Heart right ventricle (tissue), 16 donors: Measurements from ENCODE around the gene ITSN1. TPM values are rescaled to one million over a fixed set of nuclear protein-coding genes. Genes with fewer than 3 reads are reported as not detected.

Source experiments
- ATAC-seq, 8 donors: fragments of 200-7000 bp; cut with Tn5 transposase; one replicate each; pipeline ENCODE4 v1.9.1; 2020; ENCODE audit warnings: mild to moderate bottlenecking in 8 of 8, moderate library complexity in 8 of 8, moderate number of reproducible peaks in 1 of 8
- DNase-seq, 2 donors: peaks; one replicate each; pipeline ENCODE4 v3.0.0-alpha.2; 2020
- H3K27ac ChIP-seq, 10 donors: fragments of 200-600 bp; sonication (generic) in 2 of 10; one replicate each; pipeline versions ENCODE4 v1.5.0 to v1.8.0; 2020 to 2022; ENCODE audit warnings: mild to moderate bottlenecking in 3 of 10
- H3K27me3 ChIP-seq, 7 donors: fragments of 200-600 bp; one replicate each; pipeline ENCODE4 v1.8.0; 2021 to 2022; ENCODE audit warnings: mild to moderate bottlenecking in 2 of 7
- H3K36me3 ChIP-seq, 9 donors: fragments of 200-600 bp; sonication (generic) in 1 of 9; one replicate each; pipeline versions ENCODE4 v1.5.0 to v1.8.0; 2020 to 2022; ENCODE audit warnings: mild to moderate bottlenecking in 2 of 9
- H3K4me1 ChIP-seq, 9 donors: fragments of 200-600 bp; sonication (generic) in 1 of 9; one replicate each; pipeline versions ENCODE4 v1.5.0 to v1.8.0; 2020 to 2022; ENCODE audit warnings: mild to moderate bottlenecking in 4 of 9
- H3K4me3 ChIP-seq, 10 donors: fragments of 200-600 bp; sonication (generic) in 2 of 10; one replicate each; pipeline versions ENCODE4 v1.5.0 to v1.8.0; 2020 to 2022; ENCODE audit warnings: mild to moderate bottlenecking in 7 of 10, moderate library complexity in 2 of 10
- H3K9me3 ChIP-seq, 11 donors: fragments of 200-600 bp in 10 of 11; sonication (generic) in 2 of 11; one replicate each; pipeline versions ENCODE4 v1.5.0 to v1.8.0; 2013 to 2022; ENCODE audit warnings: mild to moderate bottlenecking in 2 of 11, control low read depth in 1 of 11, moderate library complexity in 1 of 11
- CTCF ChIP-seq, 9 donors: fragments of 200-600 bp; sonication (generic) in 2 of 9; IDR thresholded peaks; one replicate each; pipeline versions ENCODE4 v1.5.0 to v1.8.0; 2021 to 2022; ENCODE audit warnings: antibody characterized with exemption in 9 of 9, mild to moderate bottlenecking in 5 of 9, moderate library complexity in 1 of 9
- WGBS, 2 donors: extraction: QIAGEN DNeasy Blood & Tissue Kit; methylation state at CpG; one replicate each; pipeline ENCODE4 v1.1.7; 2013; ENCODE audit warnings: inconsistent platforms in 1 of 2; 5-methylcytosine and 5-hydroxymethylcytosine counted together
- intact Hi-C, 10 donors: fragments of 100-400 bp; cut with DNase I; formaldehyde crosslinking; loops; one replicate each; pipeline versions ENCODE4 v1.11.1 to v1.14.2; 2022
- polyA plus RNA-seq, 2 donors: library from polyadenylated mRNA; stranded (reverse); fragments of 200-250 nt; gene quantifications; one replicate each; pipeline ENCODE4 v1.2.3, GENCODE V29; 2013
- total RNA-seq, 10 donors: library from RNA; stranded (reverse); fragmentation: NEBNext Ultra II Directional in 3 of 10; extraction: Animal tissue kit (Norgen Biotek cat#: 25700) in 3 of 10; gene quantifications; one replicate each; pipeline versions ENCODE4 v1.2.1 to v1.2.4, GENCODE V29; 2021 to 2023
- donor health status: Arrhythmogenic right ventricular cardiomyopathy.
- donor health status: ischemic (EF 13 %, LVEDD 7.1; RV severe dilation, severe dysfunction).
- donor health status: healthy with polysubstance abuse.
- donor health status: DM: no; HTN: yes; CAD: no.
- donor health status: DM: no; HTN: no; CAD: no.
- donor health status: ischemic (EF 25% LVEDD 6.9; RV normal size, moderate dysfunction).
- donor health status: ischemic (EF 25% LVEDD 5.7; RV mildly dilated, moderate dysfunction).
- donor health status: healthy.
- donor health status: DM: yes; HTN: yes; CAD: no.
- donor health status: Ischemic cardiomyopathy.
- donor health status: ischemic (EF 35%, LVEDD 5.7; RV mildly dilated, moderate dysfunction).
- donor health status: nonischemic (EF 11% LVEDD 7.7; RV severe dilation, severe dysfunction).
- donor health status: DM: yes; HTN: yes; CAD: no.
- donor health status: PGD.
- donor health status: ischemic (EF 29% LVEDD 5.4; RV normal size, mild dysfunction).
- donor health status: nonischemic (EF 23%, LVEDD 6.1; RV moderate dilation, normal function).

ITSN1 gene
- total and polyA plus RNA-seq, 12 donors, result 14.6 to 47.3 (median 32.3) TPM

DNA sequence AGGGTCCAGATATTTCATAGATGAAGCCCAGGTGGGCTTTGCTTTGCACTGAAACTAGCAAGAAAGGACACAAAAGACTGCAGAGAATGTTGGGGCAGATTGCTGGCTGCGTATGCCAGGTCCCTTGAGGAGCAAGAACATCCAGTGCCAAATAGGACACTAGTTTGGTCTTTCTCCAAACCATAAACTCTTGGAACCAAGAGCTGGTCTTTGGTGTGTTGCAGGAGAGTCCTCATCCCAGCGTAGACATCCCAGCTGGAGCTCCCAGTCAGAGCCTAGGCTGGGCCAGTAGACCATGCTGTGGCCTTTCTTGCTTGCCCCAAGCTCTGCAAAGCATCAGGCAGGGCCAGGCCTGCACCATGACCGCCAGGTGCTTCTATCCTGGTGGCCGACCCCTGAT, 185.8 kb downstream of the ITSN1 start:
- H3K27ac ChIP-seq, result peak overlapping the region in 4 of 10 donors; percentile 6 to 49 (median 37)
- no peak for TF ChIP-seq CTCF (IDR thresholded peaks at IDR 0.05)
- H3K4me3 ChIP-seq, result no peak overlapping the region
- peaks cover 0 to 39% (median 16%) of the 10 kb centered on the region in 9 donors for H3K4me1 ChIP-seq
- DNase-seq, result no peak
- peaks cover 0 to 59% (median 5%) of the 10 kb centered on the region in 9 donors for H3K36me3 ChIP-seq
- ATAC-seq, result peak; percentile 47 to 78 (median 62)
- no peaks in the 10 kb centered on the region for H3K27me3 ChIP-seq
- 73 to 83% methylated on average over 4 of the region's 4 CpGs for WGBS, 2 donors
- no peaks in the 10 kb centered on the region for H3K9me3 ChIP-seq
- intact Hi-C loops, result no loop called here

DNA sequence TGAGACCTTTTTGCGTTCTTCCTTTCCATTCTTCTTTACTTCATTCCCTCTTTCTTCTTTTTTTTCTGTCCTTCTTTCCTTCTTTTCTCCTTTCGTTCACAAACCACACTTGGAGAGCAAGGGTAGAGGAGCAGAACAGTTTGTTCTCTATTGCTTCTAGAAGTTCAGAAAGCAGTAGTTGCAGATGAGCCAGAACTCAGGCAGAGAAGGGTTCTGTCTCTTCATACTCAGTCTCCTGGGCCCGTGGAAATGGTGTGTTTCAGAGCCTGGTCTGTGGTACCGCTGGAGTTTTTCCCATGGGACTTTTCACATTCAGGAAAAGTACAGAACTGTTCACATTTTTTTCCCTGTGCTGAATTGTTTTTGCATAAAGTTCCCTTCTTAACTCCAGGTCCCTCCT, 186.3 kb downstream of the ITSN1 start:
- H3K4me3 ChIP-seq, result no peak overlapping the region
- peak overlapping the region in 3 of 10 donors; percentile 6 to 33 (median 30) for H3K27ac ChIP-seq
- peaks cover 0 to 39% (median 16%) of the 10 kb centered on the region in 9 donors for H3K4me1 ChIP-seq
- no peak for TF ChIP-seq CTCF (IDR thresholded peaks at IDR 0.05)
- no peaks in the 10 kb centered on the region for H3K9me3 ChIP-seq
- H3K27me3 ChIP-seq, result no peaks in the 10 kb centered on the region
- no peak for DNase-seq
- peaks cover 0 to 54% (median 5%) of the 10 kb centered on the region in 9 donors for H3K36me3 ChIP-seq
- intact Hi-C loops, result no loop called here
- 69 to 83% methylated on average over 4 of the region's 4 CpGs for WGBS, 2 donors
- ATAC-seq, result peak in 1 of 8 donors; percentile 59

- DNase-seq (no peak), ATAC-seq (no peak)
- Histone ChIP-seq H3K4me1 (peaks cover 0 to 39% (median 16%) of the 10 kb centered on the region in 9 donors), H3K27ac (no peak overlapping the region), H3K36me3 (peaks cover 0 to 56% (median 5%) of the 10 kb centered on the region in 9 donors), H3K4me3 (no peak overlapping the region), H3K27me3 (no peaks in the 10 kb centered on the region), H3K9me3 (no peaks in the 10 kb centered on the region)
- no peak for TF ChIP-seq CTCF (IDR thresholded peaks at IDR 0.05)
- 93 to 96% methylated on average over 9 of the region's 9 CpGs for WGBS, 2 donors
- intact Hi-C loops, result no loop called here
Observed at GRCh38 chr21:33829844-33830243, 187.5 kb downstream of the ITSN1 start.

DNA sequence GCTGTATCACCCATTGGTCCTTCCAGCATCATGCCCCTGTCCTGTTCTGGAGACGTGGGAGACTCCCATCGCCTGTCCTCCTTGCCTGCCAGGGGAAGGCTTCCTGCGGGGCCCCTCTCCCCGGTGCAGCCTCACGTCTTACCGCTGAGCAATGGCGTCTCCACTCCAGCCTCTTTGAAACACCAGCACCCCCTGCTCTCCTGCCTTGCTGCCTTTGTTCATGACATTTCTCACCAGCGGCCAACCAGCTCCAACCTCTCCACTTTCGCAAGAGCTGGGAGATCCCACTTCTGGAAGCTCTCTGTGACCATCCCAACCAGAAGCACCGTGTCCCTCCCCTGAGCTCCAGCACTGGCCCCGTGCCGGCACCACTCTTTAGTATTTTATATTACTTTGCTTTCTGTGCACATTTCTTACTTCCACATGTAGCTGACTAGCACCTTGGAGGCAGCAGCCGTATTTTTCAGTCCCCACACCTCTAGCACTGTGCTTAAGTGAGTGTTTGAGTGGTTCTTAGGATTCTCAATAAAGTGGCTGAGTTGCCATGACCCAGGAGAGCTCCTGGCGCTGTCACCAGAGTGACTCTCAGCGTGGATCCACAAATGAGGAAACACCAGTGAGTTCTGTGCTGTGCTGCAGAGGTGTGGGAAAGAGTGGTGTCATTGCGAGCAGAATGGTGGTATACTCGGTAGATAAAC, 189.8 kb downstream of the ITSN1 start:
- Histone ChIP-seq H3K4me1 (peaks cover 0 to 22% (median 12%) of the 10 kb centered on the region in 9 donors), H3K27ac (no peak overlapping the region), H3K9me3 (no peaks in the 10 kb centered on the region), H3K27me3 (no peaks in the 10 kb centered on the region), H3K4me3 (no peak overlapping the region), H3K36me3 (peaks cover 0 to 76% (median 8%) of the 10 kb centered on the region in 9 donors)
- TF ChIP-seq CTCF (IDR thresholded peaks at IDR 0.05), result no peak
- intact Hi-C loops, result no loop called here
- ATAC-seq, result no peak
- no peak for DNase-seq
- 90 to 94% methylated on average over 17 of the region's 17 CpGs for WGBS, 2 donors
